ENCODE measurements around the gene KRTAP10-8. TPM values are rescaled to one million over a fixed set of nuclear protein-coding genes. Genes with fewer than 3 reads are reported as not detected.

KRTAP10-8 gene
- total RNA-seq, 4 donors from 2014 or later, result 1.3 to 7.2 TPM; not detected in 2

- no peaks in the 10 kb centered on the region for H3K36me3 ChIP-seq
- no peaks in the 10 kb centered on the region for H3K4me1 ChIP-seq
- H3K4me3 ChIP-seq, result no peak overlapping the region
- TF ChIP-seq POLR2AphosphoS5 (IDR thresholded peaks at IDR 0.05) (no peak), EP300 (IDR thresholded peaks at IDR 0.05) (no peak), CTCF (IDR thresholded peaks at IDR 0.05) (no peak), POLR2A (IDR thresholded peaks at IDR 0.05) (no peak)
- H3K27ac ChIP-seq, result no peak overlapping the region
- peaks cover 41% of the 10 kb centered on the region for H3K27me3 ChIP-seq
- peaks cover 2% of the 10 kb centered on the region for H3K9me3 ChIP-seq
- DNase-seq (ENCODE audit: low spot score in 2 of 2), result no peak
- 95% methylated on average over 11 of the region's 12 CpGs for WGBS
Observed at GRCh38 chr21:44650973-44651675, 39.2 kb downstream of the KRTAP10-8 start.

- no peaks in the 10 kb centered on the region for H3K36me3 ChIP-seq
- no peaks in the 10 kb centered on the region for H3K4me1 ChIP-seq
- no peak overlapping the region for H3K27ac ChIP-seq
- H3K27me3 ChIP-seq, result peaks cover 28% of the 10 kb centered on the region
- DNase-seq (ENCODE audit: low spot score in 2 of 2), result no peak
- H3K4me3 ChIP-seq, result no peak overlapping the region
- peaks cover 5% of the 10 kb centered on the region for H3K9me3 ChIP-seq
- 58% methylated on average over 14 of the region's 14 CpGs for WGBS
- TF ChIP-seq POLR2AphosphoS5 (IDR thresholded peaks at IDR 0.05) (no peak), EP300 (IDR thresholded peaks at IDR 0.05) (no peak), POLR2A (IDR thresholded peaks at IDR 0.05) (no peak), CTCF (IDR thresholded peaks at IDR 0.05) (no peak)
Observed at GRCh38 chr21:44653123-44653522, 41.2 kb downstream of the KRTAP10-8 start.

GRCh38 chr21:44653656-44654575 is 42.0 kb downstream of the KRTAP10-8 start:
- 85% methylated on average over 12 of the region's 17 CpGs for WGBS
- Histone ChIP-seq H3K36me3 (no peaks in the 10 kb centered on the region), H3K4me1 (no peaks in the 10 kb centered on the region), H3K9me3 (peaks cover 5% of the 10 kb centered on the region), H3K27me3 (peaks cover 35% of the 10 kb centered on the region), H3K27ac (no peak overlapping the region), H3K4me3 (no peak overlapping the region)
- no peak for TF ChIP-seq CTCF (IDR thresholded peaks at IDR 0.05)
- no peak for DNase-seq (ENCODE audit: low spot score in 2 of 2)

- TF ChIP-seq CTCF (IDR thresholded peaks at IDR 0.05) (no peak), POLR2A (IDR thresholded peaks at IDR 0.05) (no peak), EP300 (IDR thresholded peaks at IDR 0.05) (no peak), POLR2AphosphoS5 (IDR thresholded peaks at IDR 0.05) (no peak)
- 61% methylated on average over 6 of the region's 9 CpGs for WGBS
- H3K4me3 ChIP-seq, result no peak within 1 kb of the TSS
- peaks cover 30% of the 10 kb centered on the region for H3K27me3 ChIP-seq
- H3K4me1 ChIP-seq, result no peaks in the 10 kb centered on the region
- H3K27ac ChIP-seq, result no peak within 1 kb of the TSS
- peaks cover 5% of the 10 kb centered on the region for H3K9me3 ChIP-seq
- no peak for DNase-seq (ENCODE audit: low spot score in 2 of 2)
- no peaks in the 10 kb centered on the region for H3K36me3 ChIP-seq
Observed at GRCh38 chr21:44654576-44655175, 42.8 kb downstream of the KRTAP10-8 start, which contains the start of gene KRTAP12-4. KRTAP12-4 (minus strand) TSS chr21:44654659; CDS start chr21:44654614, 45 bp downstream.

GRCh38 chr21:44656868-44657267 is 45.0 kb downstream of the KRTAP10-8 start:
- Histone ChIP-seq H3K27ac (no peak overlapping the region), H3K4me1 (no peaks in the 10 kb centered on the region), H3K4me3 (no peak overlapping the region), H3K27me3 (peaks cover 24% of the 10 kb centered on the region), H3K36me3 (no peaks in the 10 kb centered on the region), H3K9me3 (peaks cover 5% of the 10 kb centered on the region)
- no peak for DNase-seq (ENCODE audit: low spot score in 2 of 2)
- 71% methylated on average over 1 of the region's 1 CpG for WGBS
- TF ChIP-seq POLR2AphosphoS5 (IDR thresholded peaks at IDR 0.05) (no peak), CTCF (IDR thresholded peaks at IDR 0.05) (no peak), EP300 (IDR thresholded peaks at IDR 0.05) (no peak), POLR2A (IDR thresholded peaks at IDR 0.05) (no peak)
